Measurements from ENCODE around the gene TDP2.
"Not testable (repeated sequence)": the region's sequence is repeated elsewhere in the genome, so short reads cannot be mapped to it uniquely, and the experiment has no call there.

The TDP2 gene

DNA sequence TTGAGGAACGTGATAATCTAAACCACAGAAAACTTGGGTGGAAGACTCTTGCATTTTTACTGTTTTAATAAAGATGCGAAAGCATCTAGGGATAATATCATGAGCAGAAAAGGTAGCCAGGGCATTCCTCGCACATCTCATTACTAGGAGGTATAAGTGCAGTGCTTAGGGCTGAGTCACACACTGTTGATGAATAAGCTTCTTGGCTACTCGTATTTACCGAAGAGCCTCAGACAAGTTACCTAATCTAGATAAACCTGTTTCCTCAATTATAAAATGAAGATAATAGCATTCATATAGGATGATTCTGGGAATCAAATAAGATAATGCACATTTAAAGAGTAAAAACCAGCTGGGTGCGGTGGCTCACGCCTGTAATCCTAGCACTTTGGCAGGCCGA lies 19.9 kb downstream of the TDP2 start:
- no peak for DNase-seq (ENCODE audit: low spot score)

DNA sequence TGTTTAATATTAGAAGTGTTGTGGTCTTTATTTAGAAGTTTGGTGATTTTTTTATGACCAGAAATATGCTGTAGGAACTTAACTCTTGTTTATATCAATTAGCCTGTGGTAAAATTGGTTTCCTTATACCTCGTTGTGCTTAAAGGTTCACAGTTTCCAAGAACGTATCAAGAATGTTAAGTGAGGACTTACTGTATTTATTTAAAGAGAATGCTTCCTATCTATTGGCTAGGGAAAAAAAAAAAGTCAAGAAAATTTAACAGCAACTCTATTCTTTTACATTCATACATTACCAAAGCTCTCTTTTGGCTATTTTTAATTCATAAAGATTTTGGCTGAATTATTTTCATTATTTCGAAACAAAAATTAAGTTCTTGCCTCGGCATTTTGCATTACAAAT lies 22.3 kb downstream of the TDP2 start:
- no peak for DNase-seq (ENCODE audit: low spot score)

DNA sequence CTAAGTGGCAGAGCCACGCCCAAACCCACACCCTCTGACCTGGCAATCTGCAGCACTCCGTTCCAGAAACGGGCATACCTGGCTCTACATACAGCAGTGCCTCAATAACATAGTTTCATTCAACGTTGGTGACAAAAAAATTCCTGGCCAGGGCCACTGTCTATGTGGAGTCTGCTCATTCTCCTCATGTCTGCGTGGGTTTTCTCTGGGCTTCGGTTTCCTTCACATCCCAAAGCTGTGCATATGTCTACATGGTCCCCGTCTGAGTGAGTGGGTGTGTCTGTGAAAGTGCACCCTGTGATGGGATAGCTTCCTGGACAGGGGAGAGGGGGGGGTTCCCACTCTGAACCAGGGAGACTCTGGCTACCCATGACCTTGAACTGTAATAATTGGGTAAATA lies 22.8 kb downstream of the TDP2 start:
- peak; percentile 12 for DNase-seq (ENCODE audit: low spot score)

DNA sequence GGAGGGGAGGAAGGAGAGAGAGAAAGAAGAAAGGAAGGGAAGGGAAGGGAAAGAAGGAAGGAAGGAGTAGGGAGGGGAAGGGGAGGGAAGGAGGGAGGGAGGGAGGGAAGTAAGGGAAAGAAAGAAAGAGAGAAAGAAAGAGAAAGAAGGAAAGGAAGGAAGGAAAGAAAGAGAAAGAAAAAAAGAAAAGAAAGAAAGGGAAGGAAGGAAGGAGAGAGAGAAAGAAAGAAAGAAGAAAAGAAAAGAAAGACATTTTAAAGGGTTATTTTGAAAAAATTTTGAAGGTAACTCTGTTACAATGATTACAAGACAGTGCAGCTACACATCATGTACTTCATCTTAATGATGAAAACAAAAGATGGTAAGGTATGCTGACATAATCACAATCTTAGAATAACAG lies 24.6 kb downstream of the TDP2 start:
- DNase-seq (ENCODE audit: low spot score) = no peak

DNA sequence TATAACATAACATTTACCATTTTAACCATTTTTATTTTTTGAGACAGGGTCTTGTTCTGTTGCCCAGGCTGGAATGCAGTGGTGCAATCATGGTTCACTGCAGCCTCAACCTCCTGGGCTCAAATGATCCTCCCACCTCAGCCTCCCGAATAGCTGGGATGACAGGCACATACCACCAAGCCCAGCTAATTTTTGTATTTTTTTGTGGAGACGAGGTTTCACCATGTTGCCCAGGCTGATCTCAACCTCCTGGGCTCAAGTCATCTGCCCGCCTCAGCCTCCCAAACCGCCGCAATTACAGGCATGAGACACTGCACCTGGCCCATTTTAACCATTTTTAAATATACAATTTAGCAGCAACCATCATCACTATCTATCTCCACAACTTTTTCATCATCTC lies 26.1 kb downstream of the TDP2 start:
- DNase-seq (ENCODE audit: low spot score) = not testable (repeated sequence)

DNA sequence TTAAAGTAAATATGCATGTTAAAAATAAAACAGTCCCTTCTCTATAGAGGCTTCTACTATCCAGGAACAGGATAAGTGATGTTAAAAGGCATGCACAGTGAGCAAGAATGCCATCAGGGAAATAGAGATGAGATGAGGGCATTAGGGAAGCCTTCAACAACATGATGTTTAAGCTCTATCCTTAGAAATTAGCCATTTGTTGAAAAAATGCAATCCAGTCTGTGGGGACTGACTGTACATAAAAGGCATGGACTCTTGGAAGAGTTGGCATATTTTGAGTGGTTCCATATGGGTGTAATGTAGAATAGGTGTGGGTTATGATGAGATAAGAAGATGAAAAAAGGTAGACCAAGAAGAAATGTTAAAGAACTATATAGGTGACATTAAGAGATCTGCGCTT lies 26.5 kb downstream of the TDP2 start:
- DNase-seq (ENCODE audit: low spot score) = no peak

DNA sequence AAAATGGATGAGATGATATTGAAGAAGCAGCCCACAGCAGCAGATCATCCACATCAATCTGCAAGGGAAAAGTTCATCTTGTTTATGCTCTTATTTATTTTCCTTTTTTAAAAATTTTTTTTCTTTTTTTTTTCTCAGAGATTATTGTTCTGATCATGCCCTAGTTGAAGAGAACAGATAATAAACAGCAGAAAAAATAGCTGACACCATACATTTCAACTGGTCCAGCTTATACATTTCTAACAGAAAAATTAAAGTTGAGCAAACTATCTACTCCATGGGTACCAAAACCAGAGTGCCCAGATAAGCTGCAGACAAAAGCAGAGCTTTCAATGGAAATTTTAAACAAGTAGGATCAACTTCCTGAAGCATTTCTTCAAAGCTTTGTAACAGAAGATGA lies 30.0 kb downstream of the TDP2 start:
- DNase-seq (ENCODE audit: low spot score) = no peak

DNA sequence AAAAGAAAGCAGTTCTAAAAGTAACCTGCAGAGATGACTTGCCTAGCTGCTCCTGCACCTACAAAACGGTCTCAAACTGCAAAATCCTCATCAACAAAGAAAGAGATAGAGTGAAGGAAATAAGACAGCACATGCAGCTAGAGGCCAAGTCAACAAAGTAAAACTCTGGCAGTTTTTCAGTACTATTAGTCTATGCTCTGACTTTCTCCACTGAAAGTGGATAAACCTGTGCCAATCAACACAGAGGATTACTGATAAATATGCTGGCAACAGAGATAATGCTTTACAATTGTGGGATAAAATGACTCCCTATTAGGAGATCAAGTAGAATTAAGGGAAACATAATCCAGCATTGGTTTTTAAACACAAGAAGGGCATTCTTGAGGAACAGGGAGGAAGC lies 34.1 kb downstream of the TDP2 start:
- no peak for DNase-seq (ENCODE audit: low spot score)

DNA sequence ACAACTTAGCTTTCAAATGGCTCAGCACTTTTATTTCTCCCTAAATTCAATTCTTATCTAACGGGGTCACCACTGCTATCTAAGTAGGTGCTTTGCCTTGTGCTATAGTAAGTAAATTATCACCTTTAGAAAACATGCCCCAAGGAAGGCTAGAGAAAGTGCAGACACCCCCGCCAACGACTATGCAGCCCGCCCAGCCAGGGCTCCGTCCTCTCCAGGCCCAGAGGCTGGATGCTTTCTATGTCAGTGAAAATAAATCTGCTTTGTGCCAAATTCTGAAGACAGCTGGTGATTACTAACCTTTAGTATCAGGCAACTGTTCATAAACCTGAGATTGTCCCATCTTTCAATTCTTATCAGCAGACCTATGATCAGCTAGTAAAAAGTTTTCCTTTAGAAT lies 35.0 kb downstream of the TDP2 start:
- DNase-seq (ENCODE audit: low spot score) = no peak

DNA sequence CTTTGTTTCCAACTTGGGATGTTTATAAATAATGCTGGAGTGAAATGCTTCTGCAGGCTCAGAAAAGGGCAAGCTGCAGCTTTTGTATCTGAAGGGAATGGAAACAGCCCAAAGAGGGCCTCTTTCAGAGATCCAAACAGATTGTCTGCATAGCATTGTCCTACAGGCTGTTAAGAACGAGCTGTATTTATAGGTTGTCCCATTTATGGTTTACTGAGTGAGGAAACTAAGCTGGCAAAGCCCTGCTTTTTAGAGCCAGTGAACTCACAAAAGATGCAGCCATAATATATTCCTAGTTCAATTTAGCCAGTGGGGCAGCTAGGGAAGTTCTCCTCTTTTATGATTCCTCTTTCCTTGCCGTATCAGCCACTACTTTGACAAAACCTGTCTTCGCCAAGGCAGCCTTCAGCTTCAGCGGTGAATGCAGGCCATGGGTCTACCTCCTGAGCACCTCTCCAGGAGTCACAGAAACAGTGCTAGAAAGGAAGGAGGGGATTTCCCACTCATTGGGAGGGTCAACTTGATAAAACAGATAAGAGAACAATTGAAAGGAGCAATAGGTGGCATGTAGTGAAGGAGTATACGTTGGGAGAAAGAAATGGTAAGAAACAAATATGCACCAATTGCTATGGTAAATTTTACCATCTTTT lies 35.7 kb downstream of the TDP2 start:
- DNase-seq (ENCODE audit: low spot score) = no peak

DNA sequence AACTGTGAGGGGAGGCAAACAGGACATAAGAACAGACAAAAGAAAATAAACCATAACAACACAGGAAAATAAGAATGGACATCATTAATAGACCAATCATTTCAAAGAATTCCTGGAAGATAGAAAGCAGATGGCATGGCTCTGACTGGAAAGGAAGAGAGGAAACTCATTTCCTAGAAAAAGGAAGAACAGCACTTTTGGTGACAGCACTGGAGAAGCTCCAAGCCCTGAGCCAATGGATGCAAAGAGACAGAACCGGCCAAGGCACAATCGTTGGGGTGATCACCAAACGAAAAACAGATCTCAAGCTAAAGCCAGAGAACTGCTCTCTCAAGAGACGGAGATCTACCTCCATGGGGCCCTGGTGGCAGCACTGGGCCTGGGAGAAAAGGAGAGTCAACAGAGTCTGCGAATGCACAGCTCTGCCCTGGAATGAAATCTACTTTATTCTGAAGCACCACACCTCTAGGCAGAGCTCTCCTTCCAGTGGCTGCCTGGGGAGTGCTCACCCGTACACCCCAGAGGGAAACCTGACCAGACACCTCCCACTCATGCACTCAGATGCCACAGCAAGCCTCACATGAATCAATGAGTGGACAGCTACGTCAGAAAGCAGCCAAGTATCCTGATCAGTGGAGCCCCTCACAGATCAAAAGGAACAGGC lies 44.9 kb downstream of the TDP2 start:
- DNase-seq (ENCODE audit: low spot score) = no peak

DNA sequence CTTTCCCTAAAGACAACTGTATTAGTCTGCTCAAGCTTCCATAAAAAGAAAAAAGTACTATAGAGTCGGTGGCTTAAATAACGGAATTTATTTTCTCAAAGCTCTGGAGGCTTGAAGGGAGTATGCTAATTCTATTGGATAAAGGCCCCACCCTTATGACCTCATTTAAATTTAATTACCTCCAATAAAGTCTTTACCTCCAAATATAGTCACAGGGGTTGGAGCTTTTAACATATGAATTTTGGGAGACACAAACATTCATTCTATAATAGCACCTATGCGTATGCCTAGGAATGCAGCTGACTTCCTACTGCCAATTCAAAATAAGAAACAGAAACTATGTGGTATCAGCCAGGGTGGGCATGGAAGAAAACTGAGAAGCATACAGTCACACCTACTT lies 46.1 kb downstream of the TDP2 start:
- no peak for DNase-seq (ENCODE audit: low spot score)

DNA sequence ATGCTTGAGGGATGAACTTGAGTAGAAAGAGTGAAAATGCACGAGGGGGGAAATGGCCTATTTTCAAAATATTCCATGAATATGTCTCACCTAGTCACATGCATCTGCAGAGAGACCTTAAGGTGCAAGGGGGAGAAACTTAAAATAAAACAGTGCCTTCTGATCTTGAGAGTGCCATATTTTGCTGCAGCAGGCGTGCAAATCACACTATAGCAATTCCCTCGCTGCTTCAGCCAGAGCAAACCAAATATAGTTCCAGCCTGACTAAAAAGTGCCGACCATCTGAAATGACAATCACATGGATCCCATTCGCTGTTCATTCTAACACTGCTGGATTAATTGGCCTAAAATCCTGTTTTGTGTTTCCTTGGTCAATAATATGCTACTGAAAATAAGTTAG lies 47.0 kb downstream of the TDP2 start:
- no peak for DNase-seq (ENCODE audit: low spot score)

DNA sequence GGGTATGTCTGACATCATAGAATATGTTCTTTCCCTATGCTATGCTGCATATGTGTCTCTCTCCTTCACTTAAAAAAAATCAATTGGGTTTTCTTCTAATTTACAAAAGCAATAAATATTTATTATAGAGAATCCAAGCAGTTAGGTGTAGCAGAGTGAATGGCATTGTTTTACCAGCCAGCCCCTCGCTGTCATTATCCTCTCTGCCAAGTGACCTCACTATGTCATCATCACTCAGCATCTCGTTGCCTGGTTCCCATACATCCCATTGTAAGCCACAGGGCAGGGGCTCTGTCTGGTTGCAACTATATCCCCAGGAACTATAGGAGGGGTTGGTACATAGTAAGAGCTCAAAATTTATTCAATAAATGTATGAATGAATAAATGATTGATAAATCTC lies 52.1 kb downstream of the TDP2 start:
- DNase-seq (ENCODE audit: low spot score) = no peak

DNA sequence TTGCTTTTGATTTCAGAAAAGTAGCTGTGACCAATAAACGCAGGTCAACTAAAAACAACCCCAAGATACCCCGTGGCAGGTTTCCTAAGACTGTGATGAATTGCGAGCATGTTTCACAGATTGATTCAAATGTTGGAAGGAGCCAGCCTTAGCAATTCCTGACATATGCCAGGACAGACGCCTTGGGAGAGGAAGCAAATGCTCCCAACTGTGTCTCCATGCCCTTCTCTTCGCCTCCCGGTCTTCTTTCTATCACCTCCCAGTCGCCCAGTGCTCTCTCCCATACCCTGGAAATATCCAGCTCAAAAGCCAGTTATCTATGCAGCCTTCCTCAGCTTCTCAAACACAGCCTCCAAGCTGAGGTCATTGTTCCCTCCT lies 52.7 kb downstream of the TDP2 start:
- DNase-seq (ENCODE audit: low spot score) = no peak

DNA sequence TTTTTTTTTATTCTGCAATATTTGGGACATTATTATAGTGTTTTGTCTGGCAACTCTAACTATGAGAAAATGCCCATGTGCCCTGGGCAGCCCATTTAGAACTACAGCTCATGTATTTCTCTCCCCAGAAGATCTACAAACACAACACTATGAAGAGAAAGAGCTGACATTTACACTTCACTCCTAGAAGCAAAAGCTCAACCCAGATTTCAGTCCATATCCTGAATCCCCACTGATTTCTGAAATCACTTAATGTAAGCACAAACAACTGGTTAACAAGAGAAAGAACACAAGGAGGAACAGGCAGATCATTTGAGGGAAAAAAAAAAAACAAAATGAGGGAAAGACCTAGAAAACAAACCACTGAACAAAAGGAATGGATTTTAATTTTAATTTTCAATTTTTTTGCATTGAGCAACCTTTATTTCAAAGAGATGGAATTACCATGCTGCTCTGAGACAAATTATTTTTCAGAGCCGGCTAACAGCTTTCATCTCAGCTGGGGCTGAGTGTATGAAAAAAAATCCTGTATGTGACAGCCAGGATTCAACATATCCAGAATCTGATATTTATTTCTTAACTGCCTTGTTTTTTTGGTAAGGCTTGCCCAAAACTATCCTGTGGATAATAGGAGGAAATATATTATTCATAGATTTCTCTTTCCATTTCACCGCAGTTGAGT lies 53.2 kb downstream of the TDP2 start:
- no peak for DNase-seq (ENCODE audit: low spot score)

DNA sequence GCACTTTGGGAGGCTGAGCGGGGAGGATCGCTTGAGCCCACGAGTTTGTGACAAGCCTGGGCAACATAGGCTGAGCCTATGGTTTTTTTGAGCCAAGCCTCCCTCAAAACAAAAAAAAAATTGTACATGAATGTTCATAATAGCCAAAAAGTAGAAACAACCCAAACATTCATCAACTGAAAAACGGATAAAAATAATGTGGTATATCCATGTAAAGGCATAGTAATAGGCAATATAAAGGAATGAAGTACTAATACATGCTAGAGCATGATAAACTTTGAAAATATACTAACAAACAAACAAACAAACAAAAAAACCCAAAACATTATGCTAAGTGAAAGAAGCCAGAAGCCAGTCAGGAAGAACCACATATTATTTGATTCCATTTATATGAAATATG lies 56.0 kb downstream of the TDP2 start:
- DNase-seq (ENCODE audit: low spot score) = no peak

DNA sequence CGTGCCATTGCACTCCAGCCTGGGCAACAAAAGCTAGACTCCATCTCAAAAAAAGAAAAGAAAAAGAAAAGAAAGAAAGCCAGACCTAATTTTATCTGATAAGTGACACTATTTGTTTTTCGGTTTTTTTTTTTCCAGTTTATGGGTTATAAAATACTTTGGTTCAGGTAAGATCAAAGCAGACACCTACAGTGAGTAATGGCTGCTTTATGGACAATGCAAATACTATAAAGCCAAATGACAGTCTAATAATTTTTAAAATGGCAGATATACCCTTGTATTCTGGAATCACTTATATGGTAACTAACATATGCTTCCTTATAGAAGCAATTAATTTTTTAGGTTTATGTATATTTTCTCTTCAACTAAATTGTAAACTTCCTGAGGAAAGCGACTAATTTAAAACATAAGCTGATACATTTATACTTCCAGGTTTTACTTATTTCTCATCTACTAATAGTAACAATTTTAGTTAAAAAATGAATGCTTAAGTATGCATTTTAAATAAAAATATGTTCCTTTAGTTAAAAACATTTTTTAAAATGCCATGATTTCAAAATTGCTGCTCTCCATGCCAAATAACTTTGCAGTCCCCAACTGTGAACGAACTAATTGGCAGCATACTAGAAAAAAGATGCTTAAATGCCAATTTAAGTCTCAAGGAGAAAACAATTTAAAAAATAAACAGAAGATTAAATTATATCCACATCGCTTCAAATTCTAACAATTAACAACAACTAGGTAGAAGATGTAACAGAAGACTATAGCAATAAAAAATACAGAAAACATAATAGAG lies 59.2 kb downstream of the TDP2 start:
- peak; percentile 46 for DNase-seq (ENCODE audit: low spot score)

DNA sequence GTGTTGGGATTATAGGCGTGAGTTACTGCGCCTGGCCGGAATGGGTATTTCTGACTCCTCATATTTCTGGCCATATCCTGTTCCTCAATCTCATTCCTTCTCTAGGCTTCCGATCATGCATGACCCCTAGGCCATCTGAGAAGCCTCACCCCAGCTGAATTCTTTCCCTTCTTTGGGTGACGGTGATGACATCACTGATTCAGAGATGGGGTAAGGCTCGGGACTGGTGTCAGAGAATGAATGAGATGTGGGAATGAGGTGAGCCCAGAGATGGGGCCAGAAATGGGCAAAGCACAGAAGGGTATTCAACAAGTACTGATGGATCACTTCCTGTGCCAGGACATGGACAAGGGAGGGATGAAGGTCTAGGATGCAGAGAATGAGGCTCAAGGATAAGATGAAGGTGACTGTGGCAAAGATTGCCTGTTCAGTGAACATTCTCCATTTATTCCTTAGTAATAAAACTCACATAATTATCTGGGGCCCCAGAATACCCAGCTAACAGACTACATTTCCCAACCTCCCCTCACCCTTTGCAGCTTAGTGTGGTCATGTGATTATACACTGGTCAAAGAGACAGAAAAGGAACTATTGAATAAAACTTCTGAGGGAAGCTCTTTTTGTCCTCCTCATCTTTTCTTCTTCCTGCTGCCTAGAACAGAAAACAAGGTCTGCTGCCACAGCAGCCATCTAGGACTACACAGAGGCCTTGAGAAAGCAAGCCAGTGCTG lies 60.3 kb downstream of the TDP2 start:
- DNase-seq (ENCODE audit: low spot score) = no peak

DNA sequence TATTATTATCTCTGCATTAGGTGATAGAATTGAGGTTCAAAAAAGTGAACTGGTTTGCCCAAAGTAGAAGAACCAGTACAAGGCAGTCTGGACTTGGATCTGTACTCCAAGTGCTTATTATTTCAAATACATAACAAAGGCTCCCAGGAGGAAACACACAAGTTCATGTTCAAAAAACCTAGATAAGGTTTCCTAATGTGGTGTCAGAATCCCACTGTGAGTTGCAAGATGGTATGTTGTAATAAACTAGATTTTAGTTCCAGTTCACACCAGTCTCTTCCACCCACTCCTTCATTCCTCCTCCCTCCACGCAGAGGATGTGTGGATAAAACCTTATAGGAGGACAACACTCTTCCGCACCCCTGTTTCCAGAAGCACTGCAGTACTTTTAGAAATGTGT lies 63.5 kb downstream of the TDP2 start:
- no peak for DNase-seq (ENCODE audit: low spot score)

DNA sequence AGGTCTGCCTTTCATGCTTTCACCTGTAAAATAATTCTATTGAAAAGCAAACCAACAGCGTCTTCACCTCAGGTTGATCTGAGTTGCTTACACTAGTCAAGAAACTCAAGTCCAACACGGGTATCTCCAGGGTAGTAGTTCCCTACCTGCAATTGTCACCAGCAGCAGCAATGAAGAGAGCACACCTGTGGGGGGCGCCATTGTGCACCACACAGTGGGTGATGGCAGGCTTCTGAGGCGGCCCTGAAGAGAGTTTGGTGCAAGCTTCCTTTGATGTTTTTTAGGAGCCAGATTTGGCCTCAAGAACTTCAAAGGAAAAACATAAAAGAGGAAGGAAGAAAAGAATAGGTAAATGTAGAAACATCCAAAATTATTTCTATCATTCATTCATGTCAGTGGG lies 65.8 kb downstream of the TDP2 start:
- no peak for DNase-seq (ENCODE audit: low spot score)
